MM.1S (cell line): ENCODE data around the gene EXOC3L4.

Experiments used
- DNase-seq: peaks from one replicate; pipeline ENCODE4 v3.0.0-alpha.2; 2015
- H2AFZ ChIP-seq: fragments of 300-600 bp; sonication (generic); 2 replicates; pipeline ENCODE4 v1.6.0; 2016; ENCODE audit warnings: antibody characterized with exemption, low read length
- H3F3A ChIP-seq: fragments of 300-600 bp; sonication (generic); 2 replicates; pipeline ENCODE4 v1.6.1; 2016; ENCODE audit warnings: mild to moderate bottlenecking, antibody characterized with exemption, low read length, moderate library complexity, mixed read lengths; ENCODE audit not compliant: insufficient read depth
- H3K27ac ChIP-seq: fragments of 300-600 bp; sonication (generic); 2 replicates; pipeline ENCODE4 v1.5.1; 2016; ENCODE audit warnings: mild to moderate bottlenecking, low read length
- H3K27me3 ChIP-seq: fragments of 300-600 bp; sonication (generic); replicated peaks from 2 replicates; pipeline ENCODE4 v1.6.0; 2016; ENCODE audit warnings: low read length; ENCODE audit not compliant: insufficient read depth
- H3K36me3 ChIP-seq: fragments of 300-600 bp; sonication (generic); replicated peaks from 2 replicates; pipeline ENCODE4 v1.6.1; 2016; ENCODE audit warnings: mild to moderate bottlenecking, low read length, mixed read lengths; ENCODE audit not compliant: insufficient read depth
- H3K4me1 ChIP-seq: fragments of 300-600 bp; sonication (generic); 2 replicates; pipeline ENCODE4 v1.6.1; 2016; ENCODE audit warnings: low read length, mixed read lengths
- H3K4me2 ChIP-seq: fragments of 300-600 bp; sonication (generic); 2 replicates; pipeline ENCODE4 v1.6.0; 2016; ENCODE audit warnings: low read depth, low read length
- H3K4me3 ChIP-seq: fragments of 300-600 bp; sonication (generic); 2 replicates; pipeline ENCODE4 v1.5.1; 2016; ENCODE audit warnings: low read length, mixed read lengths
- H3K79me2 ChIP-seq: fragments of 300-600 bp; sonication (generic); 2 replicates; pipeline ENCODE4 v1.6.1; 2016; ENCODE audit warnings: mixed run types, low read length, mixed read lengths
- H3K9ac ChIP-seq: fragments of 300-600 bp; sonication (generic); 2 replicates; pipeline ENCODE4 v1.6.1; 2016; ENCODE audit warnings: low read length, mixed read lengths
- H3K9me2 ChIP-seq: fragments of 300-600 bp; sonication (generic); replicated peaks from 2 replicates; pipeline ENCODE4 v1.6.1; 2016; ENCODE audit warnings: mild to moderate bottlenecking, low read length, mixed read lengths; ENCODE audit not compliant: insufficient read depth
- H3K9me3 ChIP-seq: fragments of 300-600 bp; sonication (generic); replicated peaks from 2 replicates; pipeline ENCODE4 v1.6.1; 2016; ENCODE audit warnings: mild to moderate bottlenecking, low read length, mixed read lengths; ENCODE audit not compliant: insufficient read depth
- H4K20me1 ChIP-seq: fragments of 300-600 bp; sonication (generic); 2 replicates; pipeline ENCODE4 v1.6.1; 2016; ENCODE audit warnings: mild to moderate bottlenecking, low read length, moderate library complexity, mixed read lengths; ENCODE audit not compliant: insufficient read depth
- CTCF ChIP-seq: fragments of 300-600 bp; sonication (generic); IDR thresholded peaks from 2 replicates; pipeline ENCODE4 v1.5.1; 2016; ENCODE audit warnings: antibody characterized with exemption, low read length, mixed read lengths
- EZH2 ChIP-seq: fragments of 300-600 bp; sonication (generic); optimal IDR thresholded peaks from 2 replicates; pipeline ENCODE3; 2017; ENCODE audit warnings: low read depth, mild to moderate bottlenecking, antibody characterized with exemption, low read length, mixed read lengths
- EZH2phosphoT487 ChIP-seq: fragments of 300-600 bp; sonication (generic); IDR thresholded peaks from 2 replicates; pipeline ENCODE4 v1.6.1; 2018; ENCODE audit warnings: antibody characterized with exemption, low read length

The EXOC3L4 gene

GRCh38 chr14:103127861-103128598 lies 33.5 kb downstream of the EXOC3L4 start:
- Histone ChIP-seq H3K9me3 (no peaks in the 10 kb centered on the region), H3K4me2 (no peak overlapping the region), H3K4me3 (no peak overlapping the region), H3K79me2 (no peaks in the 10 kb centered on the region), H3K4me1 (no peaks in the 10 kb centered on the region), H3K27ac (no peak overlapping the region), H3K36me3 (no peaks in the 10 kb centered on the region), H3K9me2 (no peaks in the 10 kb centered on the region), H4K20me1 (no peaks in the 10 kb centered on the region), H2AFZ (no peak overlapping the region), H3K9ac (no peak overlapping the region), H3F3A (no peaks in the 10 kb centered on the region), H3K27me3 (peaks cover 4% of the 10 kb centered on the region)
- no peak for DNase-seq
- TF ChIP-seq EZH2 (no peak), EZH2phosphoT487 (no peak), CTCF (no peak)

- H3K9me2 ChIP-seq: no peaks in the 10 kb centered on the region
- no peak overlapping the region for H3K27ac ChIP-seq
- no peak for DNase-seq
- no peak overlapping the region for H3K4me2 ChIP-seq
- no peaks in the 10 kb centered on the region for H3K36me3 ChIP-seq
- H3K9ac ChIP-seq: no peak overlapping the region
- H2AFZ ChIP-seq: no peak overlapping the region
- no peaks in the 10 kb centered on the region for H4K20me1 ChIP-seq
- H3K4me1 ChIP-seq: no peaks in the 10 kb centered on the region
- TF ChIP-seq CTCF (no peak), EZH2 (no peak), EZH2phosphoT487 (no peak)
- no peaks in the 10 kb centered on the region for H3K79me2 ChIP-seq
- H3K4me3 ChIP-seq: no peak overlapping the region
- H3K27me3 ChIP-seq: peaks cover 4% of the 10 kb centered on the region
- no peaks in the 10 kb centered on the region for H3K9me3 ChIP-seq
- H3F3A ChIP-seq: no peaks in the 10 kb centered on the region
These were observed 34.2 kb downstream of the EXOC3L4 start for GRCh38 chr14:103128631-103129300.

- no peak overlapping the region for H2AFZ ChIP-seq
- H3K9me3 ChIP-seq: no peaks in the 10 kb centered on the region
- no peaks in the 10 kb centered on the region for H3K4me1 ChIP-seq
- H3F3A ChIP-seq: no peaks in the 10 kb centered on the region
- H3K36me3 ChIP-seq: no peaks in the 10 kb centered on the region
- H4K20me1 ChIP-seq: no peaks in the 10 kb centered on the region
- H3K27ac ChIP-seq: no peak overlapping the region
- no peak overlapping the region for H3K4me3 ChIP-seq
- TF ChIP-seq EZH2phosphoT487: no peak
- no peak for TF ChIP-seq CTCF
- TF ChIP-seq EZH2: no peak
- no peak overlapping the region for H3K4me2 ChIP-seq
- DNase-seq: no peak
- H3K9ac ChIP-seq: no peak overlapping the region
- H3K27me3 ChIP-seq: peaks cover 4% of the 10 kb centered on the region
- H3K79me2 ChIP-seq: no peaks in the 10 kb centered on the region
- no peaks in the 10 kb centered on the region for H3K9me2 ChIP-seq
These were observed 34.9 kb downstream of the EXOC3L4 start for GRCh38 chr14:103129301-103130016.
